Adipocyte (in vitro differentiated cells): ENCODE data around the gene CPTP.
A peak's percentile ranks its signal among the peaks of the same experiment; 100 is the strongest.

Experiments used
- DNase-seq: peaks from one replicate; pipeline ENCODE4 v3.0.0-alpha.2; 2015; ENCODE audit warnings: low read depth
- H3K27me3 ChIP-seq: replicated peaks from 2 replicates; pipeline ENCODE4 v1.7.0; 2013; ENCODE audit warnings: mild to moderate bottlenecking, low read length, moderate library complexity; ENCODE audit not compliant: control insufficient read depth, insufficient read depth
- H3K36me3 ChIP-seq: 2 replicates; pipeline ENCODE4 v1.7.0; 2013; ENCODE audit warnings: low read length, mild to moderate bottlenecking, moderate library complexity; ENCODE audit not compliant: control insufficient read depth, insufficient read depth, severe bottlenecking
- H3K4me1 ChIP-seq: 2 replicates; pipeline ENCODE4 v1.7.0; 2013; ENCODE audit warnings: mild to moderate bottlenecking, low read length, moderate library complexity; ENCODE audit not compliant: control insufficient read depth, insufficient read depth
- H3K4me3 ChIP-seq: 2 replicates; pipeline ENCODE4 v1.7.0; 2013; ENCODE audit warnings: mild to moderate bottlenecking, low read length, moderate library complexity
- H3K9ac ChIP-seq: 2 replicates; pipeline ENCODE4 v1.7.0; 2013; ENCODE audit warnings: mild to moderate bottlenecking, low read length, moderate library complexity
- H3K9me3 ChIP-seq: 2 replicates; pipeline ENCODE4 v1.7.0; 2013; ENCODE audit warnings: mild to moderate bottlenecking, low read length, moderate library complexity; ENCODE audit not compliant: control insufficient read depth

Gene CPTP

DNA sequence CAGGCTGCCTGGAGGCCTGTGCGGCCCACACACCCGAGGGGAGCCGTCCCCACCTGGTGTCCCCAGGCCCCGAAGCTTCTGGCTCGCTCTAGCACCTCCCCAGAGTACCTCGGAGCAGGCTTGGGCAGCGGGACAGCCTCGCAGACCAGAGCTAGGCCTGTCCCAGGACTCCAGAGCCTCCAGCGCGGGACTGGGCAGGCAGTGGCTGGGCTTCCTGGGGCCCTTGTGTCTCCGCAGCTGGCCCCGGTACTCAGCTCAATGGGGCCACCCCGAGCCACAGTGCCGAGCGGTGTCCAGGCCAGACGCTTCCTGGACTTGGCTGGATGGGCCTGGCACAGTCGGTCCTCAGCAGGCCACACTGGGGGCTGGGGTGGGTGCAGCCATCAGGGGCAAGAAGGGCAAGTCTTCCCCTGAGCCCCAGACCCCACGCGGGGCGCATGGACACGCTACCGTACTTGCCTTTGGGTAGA lies 39.5 kb upstream of the CPTP start:
- Histone ChIP-seq H3K36me3 (no peaks in the 10 kb centered on the region), H3K9ac (no peak overlapping the region), H3K9me3 (no peaks in the 10 kb centered on the region), H3K4me1 (no peaks in the 10 kb centered on the region), H3K27me3 (peaks cover 22% of the 10 kb centered on the region), H3K4me3 (no peak overlapping the region)
- no peak for DNase-seq

DNA sequence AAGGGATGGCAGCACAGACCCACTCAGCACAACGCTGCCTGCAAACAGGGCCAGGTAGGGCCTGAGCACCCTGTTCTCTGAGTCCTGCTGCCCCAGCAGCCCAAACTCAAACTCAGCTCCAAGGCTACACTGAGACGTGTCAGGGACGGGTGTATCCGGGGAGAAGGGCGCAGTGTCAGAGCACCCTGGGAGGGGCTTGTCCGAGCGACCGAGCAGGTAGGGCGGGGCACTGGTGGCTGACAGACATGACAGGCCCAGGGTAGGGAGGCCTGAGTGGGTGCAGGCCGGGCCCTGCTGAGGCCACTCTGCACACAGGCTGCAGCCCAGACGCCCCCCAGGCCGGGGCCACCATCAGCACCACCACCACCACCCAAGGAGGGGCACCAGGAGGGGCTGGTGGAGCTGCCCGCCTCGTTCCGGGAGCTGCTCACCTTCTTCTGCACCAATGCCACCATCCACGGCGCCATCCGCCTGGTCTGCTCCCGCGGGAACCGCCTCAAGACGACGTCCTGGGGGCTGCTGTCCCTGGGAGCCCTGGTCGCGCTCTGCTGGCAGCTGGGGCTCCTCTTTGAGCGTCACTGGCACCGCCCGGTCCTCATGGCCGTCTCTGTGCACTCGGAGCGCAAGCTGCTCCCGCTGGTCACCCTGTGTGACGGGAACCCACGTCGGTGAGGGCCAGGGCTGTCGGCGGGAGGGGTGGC lies 38.8 kb upstream of the CPTP start:
- no peak for DNase-seq
- Histone ChIP-seq H3K4me1 (no peaks in the 10 kb centered on the region), H3K36me3 (no peaks in the 10 kb centered on the region), H3K27me3 (peaks cover 25% of the 10 kb centered on the region), H3K9me3 (no peaks in the 10 kb centered on the region), H3K4me3 (no peak overlapping the region), H3K9ac (no peak overlapping the region)

DNA sequence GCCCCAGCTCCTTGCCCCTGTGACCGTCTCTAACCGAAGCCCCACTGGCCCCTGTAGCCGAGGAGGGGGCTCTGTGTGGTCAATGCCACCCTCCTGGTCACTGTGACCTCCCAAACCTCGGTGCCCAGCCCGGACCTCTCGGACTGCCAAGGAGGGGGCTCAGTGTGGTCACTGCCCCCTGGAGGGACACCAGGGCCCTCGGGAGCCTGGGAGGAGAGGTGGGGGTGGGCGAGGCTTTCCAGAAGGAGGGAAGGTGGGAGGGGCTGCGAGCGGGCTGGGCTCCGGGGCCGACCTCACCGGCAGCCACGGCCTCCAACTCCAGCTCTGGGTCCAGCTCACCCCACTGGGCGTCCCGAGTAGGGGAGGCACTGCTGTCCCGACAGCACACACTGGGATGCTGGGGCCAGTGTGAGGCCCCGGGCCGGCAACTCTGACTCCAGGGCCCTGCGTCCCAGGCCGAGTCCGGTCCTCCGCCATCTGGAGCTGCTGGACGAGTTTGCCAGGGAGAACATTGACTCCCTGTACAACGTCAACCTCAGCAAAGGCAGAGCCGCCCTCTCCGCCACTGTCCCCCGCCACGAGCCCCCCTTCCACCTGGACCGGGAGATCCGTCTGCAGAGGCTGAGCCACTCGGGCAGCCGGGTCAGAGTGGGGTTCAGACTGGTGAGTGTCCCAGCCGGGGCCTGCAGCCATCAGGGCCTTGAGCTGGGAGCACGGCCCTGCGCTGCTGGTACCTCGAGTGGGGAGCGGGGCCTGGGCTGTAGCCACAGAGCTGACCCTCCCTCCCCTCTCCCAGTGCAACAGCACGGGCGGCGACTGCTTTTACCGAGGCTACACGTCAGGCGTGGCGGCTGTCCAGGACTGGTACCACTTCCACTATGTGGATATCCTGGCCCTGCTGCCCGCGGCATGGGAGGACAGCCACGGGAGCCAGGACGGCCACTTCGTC lies 38.0 kb upstream of the CPTP start:
- H3K9me3 ChIP-seq: no peaks in the 10 kb centered on the region
- no peak overlapping the region for H3K9ac ChIP-seq
- no peak overlapping the region for H3K4me3 ChIP-seq
- H3K36me3 ChIP-seq: no peaks in the 10 kb centered on the region
- peaks cover 25% of the 10 kb centered on the region for H3K27me3 ChIP-seq
- no peaks in the 10 kb centered on the region for H3K4me1 ChIP-seq
- no peak for DNase-seq

DNA sequence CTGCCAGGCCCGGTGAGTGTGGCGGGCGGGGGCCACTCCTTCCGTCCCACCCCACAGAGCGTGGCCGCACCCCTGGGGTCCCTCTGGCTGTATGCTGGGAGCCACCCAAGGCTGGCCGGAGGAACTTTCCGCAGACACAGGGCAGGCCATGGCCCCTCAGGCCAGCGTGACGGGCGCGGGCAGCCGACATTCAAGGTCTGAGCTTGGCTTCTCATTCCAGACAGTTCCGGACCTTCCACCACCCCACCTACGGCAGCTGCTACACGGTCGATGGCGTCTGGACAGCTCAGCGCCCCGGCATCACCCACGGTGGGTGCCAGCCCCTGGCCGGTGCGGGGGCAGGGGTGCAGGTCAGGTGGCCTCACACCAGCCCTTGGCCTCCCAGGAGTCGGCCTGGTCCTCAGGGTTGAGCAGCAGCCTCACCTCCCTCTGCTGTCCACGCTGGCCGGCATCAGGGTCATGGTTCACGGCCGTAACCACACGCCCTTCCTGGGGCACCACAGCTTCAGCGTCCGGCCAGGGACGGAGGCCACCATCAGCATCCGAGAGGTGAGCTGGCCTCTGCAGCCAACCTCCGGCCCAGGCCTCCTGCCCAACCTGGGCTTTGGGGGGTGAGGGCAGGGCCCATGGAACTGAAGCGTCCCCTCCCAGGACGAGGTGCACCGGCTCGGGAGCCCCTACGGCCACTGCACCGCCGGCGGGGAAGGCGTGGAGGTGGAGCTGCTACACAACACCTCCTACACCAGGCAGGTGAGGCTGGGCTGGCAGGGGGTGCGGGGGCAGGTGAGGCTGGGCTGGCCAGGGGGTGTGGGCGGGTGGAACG lies 37.1 kb upstream of the CPTP start:
- DNase-seq: no peak

DNA sequence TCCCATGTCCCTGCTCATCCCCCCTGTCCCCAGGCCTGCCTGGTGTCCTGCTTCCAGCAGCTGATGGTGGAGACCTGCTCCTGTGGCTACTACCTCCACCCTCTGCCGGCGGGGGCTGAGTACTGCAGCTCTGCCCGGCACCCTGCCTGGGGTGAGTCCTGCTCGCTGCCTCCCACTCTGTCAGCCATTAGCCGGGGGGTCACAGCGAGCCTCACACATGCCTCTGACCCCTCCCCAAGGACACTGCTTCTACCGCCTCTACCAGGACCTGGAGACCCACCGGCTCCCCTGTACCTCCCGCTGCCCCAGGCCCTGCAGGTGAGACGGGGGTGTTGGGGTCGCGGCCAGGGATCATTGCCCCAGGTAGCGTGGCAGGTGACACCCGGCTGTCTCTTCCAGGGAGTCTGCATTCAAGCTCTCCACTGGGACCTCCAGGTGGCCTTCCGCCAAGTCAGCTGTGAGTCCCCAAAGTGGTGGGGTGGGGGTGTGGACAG lies 34.3 kb upstream of the CPTP start:
- no peaks in the 10 kb centered on the region for H3K9me3 ChIP-seq
- no peak overlapping the region for H3K4me3 ChIP-seq
- peak; percentile 52 for DNase-seq
- no peaks in the 10 kb centered on the region for H3K4me1 ChIP-seq
- H3K36me3 ChIP-seq: no peaks in the 10 kb centered on the region
- no peak overlapping the region for H3K9ac ChIP-seq
- peaks cover 18% of the 10 kb centered on the region for H3K27me3 ChIP-seq

More for the DNA sequence above, 37.1 kb upstream of the CPTP start:
- peaks cover 25% of the 10 kb centered on the region for H3K27me3 ChIP-seq
- H3K4me3 ChIP-seq: no peak overlapping the region
- H3K9ac ChIP-seq: no peak overlapping the region
- H3K4me1 ChIP-seq: no peaks in the 10 kb centered on the region
- H3K9me3 ChIP-seq: no peaks in the 10 kb centered on the region
- H3K36me3 ChIP-seq: no peaks in the 10 kb centered on the region

DNA sequence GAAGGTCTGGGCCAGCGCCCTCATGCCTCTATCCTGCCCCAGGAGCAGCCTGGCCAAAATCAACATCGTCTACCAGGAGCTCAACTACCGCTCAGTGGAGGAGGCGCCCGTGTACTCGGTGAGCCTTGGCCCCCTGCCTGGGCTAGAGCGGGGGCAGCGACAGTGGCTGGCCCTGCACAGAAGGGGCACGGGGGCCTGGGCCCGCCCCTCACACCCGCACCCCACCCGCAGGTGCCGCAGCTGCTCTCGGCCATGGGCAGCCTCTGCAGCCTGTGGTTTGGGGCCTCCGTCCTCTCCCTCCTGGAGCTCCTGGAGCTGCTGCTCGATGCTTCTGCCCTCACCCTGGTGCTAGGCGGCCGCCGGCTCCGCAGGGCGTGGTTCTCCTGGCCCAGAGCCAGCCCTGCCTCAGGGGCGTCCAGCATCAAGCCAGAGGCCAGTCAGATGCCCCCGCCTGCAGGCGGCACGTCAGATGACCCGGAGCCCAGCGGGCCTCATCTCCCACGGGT lies 33.5 kb upstream of the CPTP start:
- Histone ChIP-seq H3K4me1 (no peaks in the 10 kb centered on the region), H3K4me3 (no peak overlapping the region), H3K27me3 (peaks cover 11% of the 10 kb centered on the region), H3K9ac (no peak overlapping the region), H3K36me3 (peaks cover 7% of the 10 kb centered on the region), H3K9me3 (no peaks in the 10 kb centered on the region)
- no peak for DNase-seq

DNA sequence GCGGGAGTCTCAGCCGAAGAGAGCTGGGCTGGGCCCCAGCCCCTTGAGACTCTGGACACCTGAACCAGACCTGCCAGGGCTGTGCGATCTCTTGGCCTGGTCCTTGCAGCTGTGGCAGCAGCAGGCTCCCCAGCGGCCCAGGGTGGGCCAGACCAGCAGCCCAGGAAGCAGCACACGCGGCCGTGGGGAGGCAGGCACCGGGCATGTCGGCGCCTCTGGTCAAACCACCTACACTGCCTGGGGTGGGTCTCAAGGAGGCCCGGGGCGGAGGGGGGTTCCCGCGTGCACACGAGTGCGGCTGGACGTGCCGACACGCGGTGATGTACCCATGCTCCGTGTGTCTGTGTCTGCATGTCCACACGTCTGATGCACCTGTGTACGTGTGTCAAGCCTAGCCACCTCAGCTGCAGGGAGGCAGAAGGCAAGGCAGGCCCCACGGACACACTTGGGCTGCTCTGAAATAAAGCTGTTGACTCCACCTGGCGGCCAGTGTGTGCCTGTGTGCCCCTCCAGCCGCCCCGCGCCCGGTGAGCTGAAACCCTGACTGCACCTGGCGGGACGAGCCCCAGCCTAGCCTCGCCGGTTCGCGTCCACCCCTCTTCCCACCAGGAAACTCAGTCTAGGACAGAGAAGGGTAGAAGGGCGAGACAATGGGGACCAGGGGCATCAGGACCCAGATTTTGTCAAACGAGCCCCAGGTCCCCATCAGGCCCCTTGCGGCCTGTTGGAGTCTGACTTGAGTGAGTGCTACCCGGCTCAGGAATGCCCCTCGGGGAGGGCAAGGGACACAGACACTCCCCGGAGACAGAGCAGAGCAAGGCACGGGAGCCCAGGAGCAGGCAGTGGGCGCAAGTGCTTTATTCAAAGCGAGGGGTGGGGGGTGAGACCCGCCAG lies 32.8 kb upstream of the CPTP start:
- no peaks in the 10 kb centered on the region for H3K4me1 ChIP-seq
- DNase-seq: peak; percentile 49
- peaks cover 7% of the 10 kb centered on the region for H3K36me3 ChIP-seq
- H3K27me3 ChIP-seq: peaks cover 8% of the 10 kb centered on the region
- H3K9ac ChIP-seq: no peak overlapping the region
- no peaks in the 10 kb centered on the region for H3K9me3 ChIP-seq
- H3K4me3 ChIP-seq: no peak overlapping the region

DNA sequence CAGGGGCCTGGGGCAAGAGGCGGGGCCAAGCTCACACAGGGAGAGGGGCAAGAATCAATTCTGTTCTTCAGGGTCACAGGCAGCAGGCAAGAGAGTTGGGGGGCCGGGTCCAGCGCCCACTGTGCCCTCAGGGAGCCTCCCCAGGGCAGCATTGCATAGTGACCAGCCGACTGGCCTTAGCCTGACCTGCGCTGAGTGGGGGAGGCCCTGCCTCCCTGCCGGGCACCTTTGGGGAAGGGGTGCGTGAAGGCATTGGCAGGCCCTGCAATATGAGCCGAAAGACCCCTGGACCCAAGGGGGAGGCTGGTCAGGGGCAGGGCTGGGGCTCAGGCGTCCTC lies 32.2 kb upstream of the CPTP start:
- peaks cover 3% of the 10 kb centered on the region for H3K27me3 ChIP-seq
- H3K36me3 ChIP-seq: peaks cover 7% of the 10 kb centered on the region
- no peak overlapping the region for H3K9ac ChIP-seq
- H3K4me1 ChIP-seq: no peaks in the 10 kb centered on the region
- DNase-seq: no peak
- no peak overlapping the region for H3K4me3 ChIP-seq
- H3K9me3 ChIP-seq: no peaks in the 10 kb centered on the region

DNA sequence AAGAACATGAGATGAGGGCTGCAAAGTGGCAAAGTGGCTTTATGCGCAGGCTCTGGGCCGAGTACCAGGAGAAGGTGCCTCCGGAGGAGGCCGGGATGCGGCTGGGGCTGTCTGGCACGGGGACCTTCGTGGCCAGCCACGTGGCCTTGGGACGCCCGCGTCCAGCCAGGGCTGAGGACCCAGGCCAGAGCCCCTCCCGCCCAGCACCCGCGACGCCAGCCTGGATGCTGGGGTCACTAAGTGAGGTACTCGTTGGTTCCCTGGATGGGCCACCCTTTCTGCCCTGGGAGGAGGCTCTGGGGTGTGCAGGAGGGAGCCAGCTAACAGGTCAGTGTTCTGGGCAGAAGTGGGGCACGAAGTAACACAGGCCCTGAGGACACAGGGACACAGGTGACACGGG lies 31.8 kb upstream of the CPTP start:
- DNase-seq: no peak
- H3K4me1 ChIP-seq: no peaks in the 10 kb centered on the region
- H3K27me3 ChIP-seq: peaks cover 3% of the 10 kb centered on the region
- H3K9me3 ChIP-seq: no peaks in the 10 kb centered on the region
- peaks cover 9% of the 10 kb centered on the region for H3K36me3 ChIP-seq
- H3K4me3 ChIP-seq: no peak overlapping the region
- H3K9ac ChIP-seq: no peak overlapping the region
